Measurements from ENCODE around the gene NPEPL1. TPM values are rescaled to one million over a fixed set of nuclear protein-coding genes. Genes with fewer than 3 reads are reported as not detected.

Gene NPEPL1
- total and polyA plus RNA-seq, 2 of the 8 experiments (the other 6 are each of a cell fraction or from before 2014, with no cell fraction given), result 12.4 to 26.8 TPM

DNA sequence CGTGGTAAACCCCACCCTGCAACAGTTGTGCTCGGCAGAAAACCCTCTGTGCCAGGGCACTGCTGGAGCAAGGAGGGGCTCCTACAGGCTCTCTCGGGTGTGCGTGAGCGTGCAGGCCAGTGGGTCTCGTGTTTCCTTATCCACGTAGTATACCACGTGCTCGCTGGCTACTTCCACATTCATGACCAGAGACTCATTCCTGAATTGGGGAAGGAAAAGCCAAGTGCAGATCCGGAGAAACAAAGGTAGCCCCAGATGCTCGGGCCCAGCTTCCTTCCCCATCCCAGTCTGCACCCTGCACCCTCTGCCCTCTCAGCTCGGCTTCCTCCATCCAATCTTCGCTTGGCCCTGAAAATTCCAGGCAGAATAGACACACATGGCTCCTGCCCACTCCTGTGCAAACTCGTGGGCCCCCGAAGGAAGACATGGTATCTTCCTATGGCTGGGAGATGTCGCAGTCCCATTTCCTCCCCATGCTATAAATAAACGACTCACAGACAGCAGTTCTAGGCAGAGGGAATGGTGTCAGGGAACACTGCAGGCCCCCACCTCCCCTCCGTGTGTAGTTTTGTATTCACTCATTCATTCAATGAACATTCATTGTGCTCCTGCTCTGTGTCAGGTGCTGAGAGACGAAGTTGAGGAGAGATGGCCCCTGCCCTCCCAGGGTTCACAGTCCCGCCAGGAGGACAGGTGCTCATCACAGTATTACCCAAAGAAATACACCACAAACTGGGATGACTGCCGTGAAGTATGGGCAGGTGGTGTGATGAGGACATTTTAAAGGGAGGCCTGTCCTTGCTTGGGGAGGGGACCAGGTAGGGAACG is 29.6 kb downstream of the NPEPL1 start (continued):
- TF ChIP-seq, protein P1, sequence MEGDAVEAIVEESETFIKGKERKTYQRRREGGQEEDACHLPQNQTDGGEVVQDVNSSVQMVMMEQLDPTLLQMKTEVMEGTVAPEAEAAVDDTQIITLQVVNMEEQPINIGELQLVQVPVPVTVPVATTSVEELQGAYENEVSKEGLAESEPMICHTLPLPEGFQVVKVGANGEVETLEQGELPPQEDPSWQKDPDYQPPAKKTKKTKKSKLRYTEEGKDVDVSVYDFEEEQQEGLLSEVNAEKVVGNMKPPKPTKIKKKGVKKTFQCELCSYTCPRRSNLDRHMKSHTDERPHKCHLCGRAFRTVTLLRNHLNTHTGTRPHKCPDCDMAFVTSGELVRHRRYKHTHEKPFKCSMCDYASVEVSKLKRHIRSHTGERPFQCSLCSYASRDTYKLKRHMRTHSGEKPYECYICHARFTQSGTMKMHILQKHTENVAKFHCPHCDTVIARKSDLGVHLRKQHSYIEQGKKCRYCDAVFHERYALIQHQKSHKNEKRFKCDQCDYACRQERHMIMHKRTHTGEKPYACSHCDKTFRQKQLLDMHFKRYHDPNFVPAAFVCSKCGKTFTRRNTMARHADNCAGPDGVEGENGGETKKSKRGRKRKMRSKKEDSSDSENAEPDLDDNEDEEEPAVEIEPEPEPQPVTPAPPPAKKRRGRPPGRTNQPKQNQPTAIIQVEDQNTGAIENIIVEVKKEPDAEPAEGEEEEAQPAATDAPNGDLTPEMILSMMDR (IDR thresholded peaks at IDR 0.05; ENCODE audit: control extremely low read depth in 1 of 3, insufficient read depth in 1 of 3, low read depth in 1 of 3, low read length in 3 of 3), result no peak
- TF ChIP-seq SP1 (IDR thresholded peaks at IDR 0.05; ENCODE audit: low read depth, low read length) (no peak), FOSL1 (IDR thresholded peaks at IDR 0.05; ENCODE audit: insufficient read depth, low read depth, low read length) (no peak), RNF2 (IDR thresholded peaks at IDR 0.05; ENCODE audit: borderline replicate concordance, low read depth, low read length, missing control alignments, poor library complexity, severe bottlenecking) (no peak)

Measured in H1 (cell line).